ENCODE results near the gene PTEN.
"Not testable (repeated sequence)": the region's sequence is repeated elsewhere in the genome, so short reads cannot be mapped to it uniquely, and the experiment has no call there.

PTEN gene

GRCh38 chr10:87837445-87837844 lies 26.0 kb upstream of the PTEN start:
- Histone ChIP-seq H3K27me3 (ENCODE audit: low read depth) (no peaks in the 10 kb centered on the region), H3K36me3 (replicated peaks) (no peaks in the 10 kb centered on the region), H3K9me3 (no peaks in the 10 kb centered on the region), H3K4me3 (no peak overlapping the region), H3K4me1 (no peaks in the 10 kb centered on the region)
- in situ Hi-C loops (cut with MboI; ENCODE audit: low sequenced_read_pairs): loop anchor here (25.0 kb wide), 1 partner anchor 1875 kb away; the partner anchor contains the start of gene KIF20B
- no peak for DNase-seq (ENCODE audit: low spot score in 2 of 2)

GRCh38 chr10:87838650-87839049 lies 24.8 kb upstream of the PTEN start:
- Histone ChIP-seq H3K4me1 (no peaks in the 10 kb centered on the region), H3K27me3 (ENCODE audit: low read depth) (no peaks in the 10 kb centered on the region), H3K9me3 (no peaks in the 10 kb centered on the region), H3K4me3 (no peak overlapping the region), H3K36me3 (replicated peaks) (no peaks in the 10 kb centered on the region)
- in situ Hi-C loops (cut with MboI; ENCODE audit: low sequenced_read_pairs): loop anchor here (25.0 kb wide), 1 partner anchor 1874 kb away; the partner anchor contains the start of gene KIF20B
- no peak for DNase-seq (ENCODE audit: low spot score in 2 of 2)

GRCh38 chr10:87841186-87841585 lies 22.2 kb upstream of the PTEN start:
- no peak for DNase-seq (ENCODE audit: low spot score in 2 of 2)
- no peak overlapping the region for H3K4me3 ChIP-seq
- no peaks in the 10 kb centered on the region for H3K36me3 ChIP-seq (replicated peaks)
- H3K27me3 ChIP-seq (ENCODE audit: low read depth): no peaks in the 10 kb centered on the region
- in situ Hi-C loops (cut with MboI; ENCODE audit: low sequenced_read_pairs): loop anchor here (25.0 kb wide), 1 partner anchor 1871 kb away; the partner anchor contains the start of gene KIF20B
- no peaks in the 10 kb centered on the region for H3K9me3 ChIP-seq
- peaks cover 4% of the 10 kb centered on the region for H3K4me1 ChIP-seq

- no peak for DNase-seq (ENCODE audit: low spot score in 2 of 2)
- in situ Hi-C loops (cut with MboI; ENCODE audit: low sequenced_read_pairs): loop anchor here (25.0 kb wide), 1 partner anchor 1870 kb away; the partner anchor contains the start of gene KIF20B
- Histone ChIP-seq H3K27me3 (ENCODE audit: low read depth) (no peaks in the 10 kb centered on the region), H3K9me3 (no peaks in the 10 kb centered on the region), H3K36me3 (replicated peaks) (no peaks in the 10 kb centered on the region), H3K4me3 (no peak overlapping the region), H3K4me1 (peaks cover 4% of the 10 kb centered on the region)
These were observed 21.2 kb upstream of the PTEN start for GRCh38 chr10:87842220-87842641.

- peaks cover 4% of the 10 kb centered on the region for H3K4me1 ChIP-seq
- no peaks in the 10 kb centered on the region for H3K9me3 ChIP-seq
- in situ Hi-C loops (cut with MboI; ENCODE audit: low sequenced_read_pairs): loop anchor here (25.0 kb wide), 1 partner anchor 1869 kb away; the partner anchor contains the start of gene KIF20B
- H3K36me3 ChIP-seq (replicated peaks): no peaks in the 10 kb centered on the region
- no peak overlapping the region for H3K4me3 ChIP-seq
- no peaks in the 10 kb centered on the region for H3K27me3 ChIP-seq (ENCODE audit: low read depth)
- peak in 1 of 2 experiments; percentile 39 for DNase-seq (ENCODE audit: low spot score in 2 of 2)
These were observed 20.5 kb upstream of the PTEN start for GRCh38 chr10:87842776-87843497.

DNA sequence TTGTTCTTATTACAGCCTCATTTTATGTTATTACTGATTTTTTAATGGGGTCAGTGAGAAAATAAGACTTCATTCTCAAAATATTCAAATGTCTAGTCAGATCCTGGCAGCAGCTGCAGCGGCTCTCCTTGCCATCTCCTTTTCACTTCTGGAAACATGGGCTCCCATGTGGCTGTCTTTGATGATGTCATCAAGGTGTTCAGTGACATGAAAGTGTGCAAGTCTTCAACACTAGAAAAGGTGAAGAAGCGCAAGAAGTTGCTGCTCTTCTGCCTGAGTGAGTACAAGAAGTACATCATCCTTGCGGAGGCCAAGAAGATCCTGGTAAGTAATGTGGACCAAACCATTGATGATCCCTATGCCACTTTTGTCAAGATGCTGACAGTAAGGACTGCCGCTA lies 19.7 kb upstream of the PTEN start:
- no peak for DNase-seq (ENCODE audit: low spot score in 2 of 2)
- Histone ChIP-seq H3K4me1 (peaks cover 4% of the 10 kb centered on the region), H3K36me3 (replicated peaks) (no peaks in the 10 kb centered on the region), H3K9me3 (no peaks in the 10 kb centered on the region), H3K4me3 (no peak overlapping the region), H3K27me3 (ENCODE audit: low read depth) (no peaks in the 10 kb centered on the region)
- in situ Hi-C loops (cut with MboI; ENCODE audit: low sequenced_read_pairs): loop anchor here (25.0 kb wide), 1 partner anchor 1869 kb away; the partner anchor contains the start of gene KIF20B

DNA sequence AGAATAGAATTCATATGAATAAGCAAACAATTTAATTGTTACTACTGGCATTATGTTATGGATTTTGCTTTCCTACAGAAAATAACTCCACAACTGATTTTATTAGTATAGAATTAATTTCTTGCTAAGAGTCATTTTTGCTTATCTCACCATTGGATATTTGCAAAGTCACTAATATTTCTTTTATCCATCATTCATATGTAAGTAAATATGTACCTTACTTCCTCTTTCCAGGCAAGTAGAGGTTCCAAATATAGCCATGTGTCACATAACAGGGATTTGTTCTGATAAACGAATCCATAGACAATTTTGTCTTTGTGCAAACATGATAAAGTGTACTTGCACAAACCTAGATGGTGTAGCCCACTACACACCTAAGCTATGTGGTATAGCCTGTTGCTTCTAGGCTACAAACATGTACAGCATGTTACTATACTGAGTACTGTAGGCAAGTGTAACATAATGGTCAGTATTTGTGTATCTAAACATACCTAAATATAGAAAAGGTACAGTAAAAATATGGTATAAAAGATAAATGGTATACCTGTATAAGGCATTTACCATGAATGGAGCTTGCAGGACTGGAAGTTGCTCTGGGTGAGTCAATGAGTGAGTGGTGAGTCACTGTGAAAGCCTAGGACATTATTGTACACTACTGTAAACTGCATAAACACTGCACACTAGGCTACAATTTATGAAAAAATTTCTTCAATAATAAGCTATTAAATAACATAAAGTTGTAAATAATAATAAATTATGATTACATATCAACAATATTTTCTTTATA lies 18.4 kb upstream of the PTEN start:
- H3K36me3 ChIP-seq (replicated peaks): no peaks in the 10 kb centered on the region
- no peak overlapping the region for H3K4me3 ChIP-seq
- no peak for DNase-seq (ENCODE audit: low spot score in 2 of 2)
- peaks cover 7% of the 10 kb centered on the region for H3K4me1 ChIP-seq
- no peaks in the 10 kb centered on the region for H3K9me3 ChIP-seq
- no peaks in the 10 kb centered on the region for H3K27me3 ChIP-seq (ENCODE audit: low read depth)
- in situ Hi-C loops (cut with MboI; ENCODE audit: low sequenced_read_pairs): loop anchor here (25.0 kb wide), 1 partner anchor 1867 kb away; the partner anchor contains the start of gene KIF20B

DNA sequence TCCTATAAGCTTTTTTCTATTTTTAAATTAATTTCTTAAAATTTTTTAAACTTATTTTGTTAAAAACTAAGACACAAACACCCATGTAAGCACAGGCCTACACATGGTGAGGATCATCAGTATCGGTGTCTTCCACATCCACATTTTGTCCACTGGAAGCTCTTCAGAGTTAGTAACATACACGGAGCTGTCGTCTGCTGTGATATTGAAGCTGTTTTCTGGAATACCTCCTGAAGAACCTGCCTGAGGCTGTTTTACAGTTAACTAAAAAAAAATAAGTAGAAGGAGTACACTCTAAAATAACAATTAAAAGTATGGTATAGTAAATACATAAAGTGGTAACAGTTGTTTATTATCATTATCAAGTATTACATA lies 17.8 kb upstream of the PTEN start:
- Histone ChIP-seq H3K4me3 (no peak overlapping the region), H3K36me3 (replicated peaks) (no peaks in the 10 kb centered on the region), H3K9me3 (no peaks in the 10 kb centered on the region), H3K27me3 (ENCODE audit: low read depth) (no peaks in the 10 kb centered on the region), H3K4me1 (peaks cover 9% of the 10 kb centered on the region)
- DNase-seq (ENCODE audit: low spot score in 2 of 2): no peak
- in situ Hi-C loops (cut with MboI; ENCODE audit: low sequenced_read_pairs): loop anchor here (25.0 kb wide), 1 partner anchor 1867 kb away; the partner anchor contains the start of gene KIF20B

DNA sequence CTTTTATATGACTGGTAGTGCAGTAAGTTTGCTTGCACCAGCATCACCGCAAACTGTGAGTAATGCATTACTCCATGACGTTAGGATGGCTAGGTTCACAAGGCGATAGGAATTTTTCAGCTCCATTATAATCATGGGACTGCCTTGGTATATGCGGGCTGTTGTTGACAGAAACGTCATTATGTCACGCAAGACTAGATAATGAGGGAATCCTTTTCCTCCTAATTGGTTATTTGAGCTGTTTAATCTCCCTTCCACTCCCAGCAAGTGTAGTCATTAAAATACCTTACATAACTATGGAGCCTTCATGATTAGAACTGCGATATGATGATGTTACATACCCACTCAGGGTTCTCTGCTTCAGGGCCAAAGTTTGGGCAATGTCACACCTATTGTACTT lies 17.4 kb upstream of the PTEN start:
- Histone ChIP-seq H3K36me3 (replicated peaks) (no peaks in the 10 kb centered on the region), H3K9me3 (no peaks in the 10 kb centered on the region), H3K27me3 (ENCODE audit: low read depth) (no peaks in the 10 kb centered on the region), H3K4me1 (peaks cover 10% of the 10 kb centered on the region), H3K4me3 (no peak overlapping the region)
- in situ Hi-C loops (cut with MboI; ENCODE audit: low sequenced_read_pairs): loop anchor here (25.0 kb wide), 1 partner anchor 1866 kb away; the partner anchor contains the start of gene KIF20B
- no peak for DNase-seq (ENCODE audit: low spot score in 2 of 2)

DNA sequence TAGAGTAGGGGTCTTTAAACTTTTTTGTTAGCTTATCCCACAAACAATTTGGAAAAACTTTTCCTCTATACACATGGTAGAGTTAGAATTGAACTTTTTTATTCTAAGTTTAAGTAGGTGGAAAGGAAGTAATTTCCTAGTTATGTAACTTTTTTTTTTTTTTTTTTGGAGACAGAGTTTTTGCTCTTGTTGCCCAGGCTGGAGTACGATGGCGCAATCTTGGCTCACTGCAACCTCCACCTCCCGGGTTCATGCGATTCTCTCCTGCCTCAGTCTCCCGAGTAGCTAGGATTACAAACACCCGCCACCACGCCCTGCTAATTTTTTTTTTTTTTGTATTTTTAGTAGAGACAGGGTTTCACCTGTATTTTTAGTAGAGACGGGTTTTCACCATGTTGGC lies 16.7 kb upstream of the PTEN start:
- H3K4me1 ChIP-seq: peaks cover 11% of the 10 kb centered on the region
- not testable (repeated sequence) for H3K4me3 ChIP-seq; H3K27me3 ChIP-seq (ENCODE audit: low read depth); H3K36me3 ChIP-seq (replicated peaks); DNase-seq (ENCODE audit: low spot score in 2 of 2); H3K9me3 ChIP-seq
- in situ Hi-C loops (cut with MboI; ENCODE audit: low sequenced_read_pairs): loop anchor here (25.0 kb wide), 1 partner anchor 1866 kb away; the partner anchor contains the start of gene KIF20B

- Histone ChIP-seq H3K4me3 (no peak overlapping the region), H3K4me1 (peaks cover 11% of the 10 kb centered on the region), H3K36me3 (replicated peaks) (no peaks in the 10 kb centered on the region), H3K27me3 (ENCODE audit: low read depth) (no peaks in the 10 kb centered on the region), H3K9me3 (no peaks in the 10 kb centered on the region)
- no peak for DNase-seq (ENCODE audit: low spot score in 2 of 2)
- in situ Hi-C loops (cut with MboI; ENCODE audit: low sequenced_read_pairs): loop anchor here (25.0 kb wide), 1 partner anchor 1865 kb away; the partner anchor contains the start of gene KIF20B
These were observed 15.9 kb upstream of the PTEN start for GRCh38 chr10:87847550-87847949.

GRCh38 chr10:87849001-87849400 lies 14.4 kb upstream of the PTEN start:
- no peaks in the 10 kb centered on the region for H3K9me3 ChIP-seq
- in situ Hi-C loops (cut with MboI; ENCODE audit: low sequenced_read_pairs): loop anchor here (25.0 kb wide), 1 partner anchor 1863 kb away; the partner anchor contains the start of gene KIF20B

DNA sequence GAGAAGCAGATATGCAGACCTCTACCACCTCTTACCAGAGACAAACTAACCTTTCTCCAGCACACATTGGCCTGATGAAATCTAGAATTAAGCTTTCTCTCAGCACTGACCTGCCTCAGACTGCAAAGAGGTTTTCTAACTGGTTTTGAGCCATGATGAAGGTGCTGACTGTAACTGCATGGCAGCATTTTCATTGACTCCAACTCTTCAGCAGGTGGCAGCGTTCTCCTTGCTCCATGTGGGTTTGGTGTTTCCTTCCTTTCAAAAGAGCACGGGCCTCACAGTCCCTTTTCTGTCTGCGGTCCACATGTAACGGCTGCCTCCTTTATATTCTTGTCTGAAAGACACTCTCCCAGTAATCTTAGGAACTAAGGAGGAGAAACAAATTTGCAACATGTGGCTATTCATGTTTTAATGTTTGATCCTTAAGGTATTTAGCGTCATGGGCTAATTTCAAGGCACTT lies 12.7 kb upstream of the PTEN start:
- Histone ChIP-seq H3K4me3 (no peak overlapping the region), H3K4me1 (peaks cover 9% of the 10 kb centered on the region), H3K36me3 (replicated peaks) (no peaks in the 10 kb centered on the region), H3K9me3 (no peaks in the 10 kb centered on the region), H3K27me3 (ENCODE audit: low read depth) (no peaks in the 10 kb centered on the region)
- DNase-seq (ENCODE audit: low spot score in 2 of 2): peak; percentile 65 to 71
- in situ Hi-C loops (cut with MboI; ENCODE audit: low sequenced_read_pairs): no loop called here

More at GRCh38 chr10:87849001-87849400, 14.4 kb upstream of the PTEN start:
- H3K27me3 ChIP-seq (ENCODE audit: low read depth): no peaks in the 10 kb centered on the region
- no peak for DNase-seq (ENCODE audit: low spot score in 2 of 2)
- no peaks in the 10 kb centered on the region for H3K36me3 ChIP-seq (replicated peaks)
- H3K4me1 ChIP-seq: peaks cover 11% of the 10 kb centered on the region
- no peak overlapping the region for H3K4me3 ChIP-seq

All from HAP-1 (cell line).